Activated T-helper 1 cell treated with anti-CD3 and anti-CD28 coated beads, Interleukin-12 subunit alpha, Interleukin-12 subunit beta, Interleukin-2, Interleukin-4 antibody, amounts not matched to agents 30 ng/mL and 10 ng/mL and 1 ng/mL, durations not matched to agents 14 hours and 24 hours and 36 hours (primary cell): ENCODE measurements around the gene CNIH1. TPM values are rescaled to one million over a fixed set of nuclear protein-coding genes. Genes with fewer than 3 reads are reported as not detected.
"Not testable (repeated sequence)": the region's sequence is repeated elsewhere in the genome, so short reads cannot be mapped to it uniquely, and the experiment has no call there.

Source experiments
- DNase-seq: peaks from one replicate; pipeline ENCODE4 v3.0.0; 2021; ENCODE audit warnings: low spot score
- H3K27ac Mint-ChIP-seq: one replicate; pipeline ENCODE4 v1.8.0; 2021; ENCODE audit warnings: mild to moderate bottlenecking, mixed read lengths
- H3K27me3 Mint-ChIP-seq: one replicate; pipeline ENCODE4 v1.8.0; 2022; ENCODE audit warnings: mild to moderate bottlenecking, moderate library complexity, mixed read lengths; ENCODE audit not compliant: insufficient read depth
- H3K36me3 Mint-ChIP-seq: one replicate; pipeline ENCODE4 v1.8.0; 2021; ENCODE audit warnings: low read depth, mixed read lengths
- H3K4me1 Mint-ChIP-seq: one replicate; pipeline ENCODE4 v1.8.0; 2021; ENCODE audit warnings: low read depth, mixed read lengths
- H3K4me3 Mint-ChIP-seq: one replicate; pipeline ENCODE4 v1.8.0; 2021; ENCODE audit warnings: mild to moderate bottlenecking, moderate library complexity, mixed read lengths
- H3K9me3 Mint-ChIP-seq: one replicate; pipeline ENCODE4 v1.8.0; 2021; ENCODE audit warnings: mixed read lengths
- intact Hi-C: fragments of 100-400 bp; cut with micrococcal nuclease; formaldehyde crosslinking; loops from one replicate; pipeline ENCODE4 v1.15.1; 2024
- total RNA-seq: library from RNA; stranded (reverse); gene quantifications from 2 replicates; pipeline ENCODE4 v1.2.3, GENCODE V29; 2022

Gene CNIH1
- total RNA-seq, 1 donor from 2014 or later = 109 TPM

GRCh38 chr14:54410215-54410614, 31.0 kb downstream of the CNIH1 start:
- H3K36me3 Mint-ChIP-seq = peaks cover 38% of the 10 kb centered on the region
- H3K4me1 Mint-ChIP-seq = no peaks in the 10 kb centered on the region
- H3K9me3 Mint-ChIP-seq = no peaks in the 10 kb centered on the region

GRCh38 chr14:54403401-54404005, 37.7 kb downstream of the CNIH1 start:
- H3K9me3 Mint-ChIP-seq, H3K27ac Mint-ChIP-seq, intact Hi-C loops, H3K27me3 Mint-ChIP-seq, H3K4me3 Mint-ChIP-seq, DNase-seq: not testable (repeated sequence)
- Mint-ChIP-seq H3K4me1 (peaks cover 19% of the 10 kb centered on the region), H3K36me3 (peaks cover 56% of the 10 kb centered on the region)

More at GRCh38 chr14:54410215-54410614, 31.0 kb downstream of the CNIH1 start:
- no peaks in the 10 kb centered on the region for H3K27me3 Mint-ChIP-seq
- intact Hi-C loops = no loop called here
- no peak for DNase-seq
- H3K27ac Mint-ChIP-seq = no peak overlapping the region
- H3K4me3 Mint-ChIP-seq = no peak overlapping the region

DNA sequence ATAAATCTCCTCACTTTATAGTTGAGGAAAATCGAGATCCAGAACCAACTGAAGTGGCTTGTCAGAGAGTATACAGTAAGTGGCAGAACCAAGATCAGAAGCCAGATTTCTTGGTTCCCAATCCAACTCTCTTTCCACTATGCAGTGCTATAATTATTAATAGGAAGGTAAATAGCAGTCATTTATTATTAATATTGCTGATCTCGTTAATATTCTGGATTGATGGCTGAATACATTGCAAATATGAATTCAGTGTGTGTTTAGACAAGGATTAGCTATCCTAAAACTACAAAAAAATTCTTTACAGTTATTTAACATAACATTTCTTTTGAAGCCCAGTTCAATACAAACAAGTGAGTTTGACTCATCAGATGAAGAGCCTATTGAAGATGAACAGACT, 41.6 kb downstream of the CNIH1 start:
- Mint-ChIP-seq H3K4me3 (peak overlapping the region; percentile 23), H3K36me3 (peaks cover 28% of the 10 kb centered on the region), H3K27me3 (no peaks in the 10 kb centered on the region), H3K27ac (no peak overlapping the region), H3K9me3 (peaks cover 8% of the 10 kb centered on the region), H3K4me1 (peaks cover 33% of the 10 kb centered on the region)
- intact Hi-C loops = loop anchor here (5.0 kb wide), 1 partner anchor 1292 kb away; no protein-coding TSS in a partner anchor
- DNase-seq = no peak

DNA sequence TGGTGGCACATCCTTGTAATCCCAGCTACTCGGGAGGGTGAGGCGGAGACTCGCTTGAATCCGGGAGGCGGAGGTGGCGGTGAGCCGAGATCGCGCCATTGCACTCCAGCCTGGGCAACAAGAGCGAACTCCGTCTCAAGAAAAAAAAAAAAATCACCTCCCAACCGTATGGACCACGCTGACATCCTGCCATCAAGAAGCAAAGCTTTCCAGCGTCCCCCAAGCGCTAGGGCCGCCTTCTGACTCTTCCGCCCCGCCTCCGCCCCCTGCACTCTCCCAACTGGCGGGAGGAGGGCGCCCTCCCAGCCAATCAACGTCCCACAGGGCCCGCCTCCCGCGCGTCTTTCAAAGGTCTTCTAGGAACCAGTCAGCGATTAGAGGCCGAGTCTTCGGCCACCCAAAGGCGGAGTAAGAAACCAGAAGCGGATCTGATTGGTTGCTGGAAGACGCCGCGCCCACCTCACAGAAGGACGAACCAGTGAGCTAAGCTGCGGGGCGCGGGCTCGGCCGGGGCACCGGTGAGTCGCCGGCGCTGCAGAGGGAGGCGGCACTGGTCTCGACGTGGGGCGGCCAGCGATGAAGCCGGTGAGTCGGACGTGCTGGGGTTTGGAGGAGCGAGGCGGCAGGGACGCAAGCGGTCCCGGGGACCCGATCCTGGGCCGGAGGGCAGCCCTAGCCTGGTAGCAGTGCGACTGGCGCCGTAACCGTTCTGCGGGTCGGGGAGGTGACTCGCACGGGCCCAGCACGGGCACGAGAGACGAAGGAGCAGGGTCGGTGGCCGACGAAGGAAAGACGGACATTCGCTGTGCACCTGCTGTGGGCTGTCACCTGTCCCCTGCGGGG, 44.5 kb downstream of the CNIH1 start, which contains the start of gene CDKN3:
Gene CDKN3, plus strand, starts transcription at position 515 of the 843 bp plus-strand sequence. Its CDS starts 62 bp downstream, at position 577.
- intact Hi-C loops = loop anchor here (1.0 to 5.0 kb wide), 7 partner anchors 39 to 1289 kb away; partner anchors contain the start of genes CGRRF1, CNIH1, GCH1 and SOCS4
- Mint-ChIP-seq H3K27ac (peak within 1 kb of the TSS; percentile 85), H3K4me3 (peak within 1 kb of the TSS; percentile 81), H3K36me3 (peaks cover 10% of the 10 kb centered on the region), H3K4me1 (peaks cover 16% of the 10 kb centered on the region), H3K9me3 (no peaks in the 10 kb centered on the region), H3K27me3 (peaks cover 3% of the 10 kb centered on the region)
- DNase-seq = peak; percentile 98

- intact Hi-C loops = loop anchor here (1.0 to 5.0 kb wide), 7 partner anchors 39 to 1289 kb away; partner anchors contain the start of genes CGRRF1, CNIH1, GCH1 and SOCS4
- H3K9me3 Mint-ChIP-seq = no peaks in the 10 kb centered on the region
- H3K4me1 Mint-ChIP-seq = peaks cover 16% of the 10 kb centered on the region
- H3K27ac Mint-ChIP-seq = peak overlapping the region; percentile 85
- H3K4me3 Mint-ChIP-seq = peak overlapping the region; percentile 81
- DNase-seq = no peak
- peaks cover 8% of the 10 kb centered on the region for H3K36me3 Mint-ChIP-seq
- H3K27me3 Mint-ChIP-seq = peaks cover 4% of the 10 kb centered on the region
Measured at GRCh38 chr14:54396183-54396492, 45.0 kb downstream of the CNIH1 start.

- Mint-ChIP-seq H3K9me3 (no peaks in the 10 kb centered on the region), H3K4me3 (no peak overlapping the region), H3K4me1 (peaks cover 16% of the 10 kb centered on the region), H3K27me3 (peaks cover 4% of the 10 kb centered on the region), H3K36me3 (peaks cover 7% of the 10 kb centered on the region), H3K27ac (no peak overlapping the region)
- DNase-seq = no peak
- intact Hi-C loops = loop anchor here (1.0 to 5.0 kb wide), 7 partner anchors 40 to 1288 kb away; partner anchors contain the start of genes CGRRF1, CNIH1, GCH1 and SOCS4
Measured at GRCh38 chr14:54395716-54396115, 45.5 kb downstream of the CNIH1 start.

- DNase-seq = no peak
- peak overlapping the region; percentile 33 for H3K4me3 Mint-ChIP-seq
- intact Hi-C loops = loop anchor here (5.0 kb wide), 1 partner anchor 1288 kb away; no protein-coding TSS in a partner anchor
- H3K27me3 Mint-ChIP-seq = peaks cover 4% of the 10 kb centered on the region
- no peaks in the 10 kb centered on the region for H3K9me3 Mint-ChIP-seq
- H3K27ac Mint-ChIP-seq = no peak overlapping the region
- peaks cover 16% of the 10 kb centered on the region for H3K4me1 Mint-ChIP-seq
- H3K36me3 Mint-ChIP-seq = peaks cover 4% of the 10 kb centered on the region
Measured at GRCh38 chr14:54395284-54395683, 45.9 kb downstream of the CNIH1 start.

DNA sequence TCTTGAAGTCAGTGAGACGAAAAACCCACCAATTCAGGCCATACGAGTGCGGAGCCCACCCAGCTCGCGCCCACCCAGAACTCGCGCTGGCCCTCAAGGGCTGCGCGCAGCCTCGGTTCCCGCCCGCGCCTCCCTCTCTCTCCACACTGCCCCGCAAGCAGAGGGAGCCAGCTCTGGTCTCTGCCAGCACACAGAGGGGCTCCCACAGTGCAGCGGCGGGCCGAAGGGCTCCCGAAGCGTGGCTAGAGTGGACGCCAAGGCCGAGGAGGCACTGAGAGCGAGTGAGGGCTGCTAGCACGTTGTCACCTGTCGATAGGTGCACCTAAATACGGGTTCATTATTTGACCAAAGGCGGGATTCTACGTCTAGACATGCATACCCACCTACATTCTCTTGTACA, 46.6 kb downstream of the CNIH1 start:
- Mint-ChIP-seq H3K27me3 (peaks cover 4% of the 10 kb centered on the region), H3K9me3 (no peaks in the 10 kb centered on the region), H3K4me1 (peaks cover 16% of the 10 kb centered on the region), H3K4me3 (peak overlapping the region; percentile 33), H3K27ac (no peak overlapping the region), H3K36me3 (peaks cover 4% of the 10 kb centered on the region)
- intact Hi-C loops = no loop called here
- no peak for DNase-seq

GRCh38 chr14:54392986-54393884, 47.9 kb downstream of the CNIH1 start:
- DNase-seq, H3K4me3 Mint-ChIP-seq, H3K9me3 Mint-ChIP-seq, H3K27ac Mint-ChIP-seq, H3K36me3 Mint-ChIP-seq, intact Hi-C loops: not testable (repeated sequence)
- H3K27me3 Mint-ChIP-seq = peaks cover 13% of the 10 kb centered on the region
- peaks cover 11% of the 10 kb centered on the region for H3K4me1 Mint-ChIP-seq

- Mint-ChIP-seq H3K4me1 (peaks cover 2% of the 10 kb centered on the region), H3K27me3 (peaks cover 22% of the 10 kb centered on the region), H3K4me3 (no peak overlapping the region), H3K27ac (no peak overlapping the region), H3K36me3 (no peaks in the 10 kb centered on the region), H3K9me3 (no peaks in the 10 kb centered on the region)
- intact Hi-C loops = no loop called here
- no peak for DNase-seq
Measured at GRCh38 chr14:54392131-54392859, 48.9 kb downstream of the CNIH1 start.

- peaks cover 37% of the 10 kb centered on the region for H3K27me3 Mint-ChIP-seq
- no peaks in the 10 kb centered on the region for H3K36me3 Mint-ChIP-seq
- H3K27ac Mint-ChIP-seq = no peak overlapping the region
- no peak overlapping the region for H3K4me3 Mint-ChIP-seq
- H3K9me3 Mint-ChIP-seq = no peaks in the 10 kb centered on the region
- no peaks in the 10 kb centered on the region for H3K4me1 Mint-ChIP-seq
- intact Hi-C loops = no loop called here
- no peak for DNase-seq
Measured at GRCh38 chr14:54387328-54387727, 53.8 kb downstream of the CNIH1 start.

- Mint-ChIP-seq H3K27ac (no peak overlapping the region), H3K4me3 (no peak overlapping the region), H3K4me1 (no peaks in the 10 kb centered on the region), H3K36me3 (no peaks in the 10 kb centered on the region), H3K9me3 (no peaks in the 10 kb centered on the region), H3K27me3 (peaks cover 38% of the 10 kb centered on the region)
- DNase-seq = no peak
- intact Hi-C loops = no loop called here
Measured at GRCh38 chr14:54385556-54385955, 55.6 kb downstream of the CNIH1 start.
